Aorta (tissue), 5 donors: ENCODE results near the gene PCDHA9. TPM values are rescaled to one million over a fixed set of nuclear protein-coding genes. Genes with fewer than 3 reads are reported as not detected.
A peak's percentile ranks its signal among the peaks of the same experiment; 100 is the strongest.
"Not testable (repeated sequence)": the region's sequence is repeated elsewhere in the genome, so short reads cannot be mapped to it uniquely, and the experiment has no call there.

Experiments used
- ATAC-seq: fragments of 200-7000 bp; cut with Tn5 transposase; one replicate; pipeline ENCODE4 v1.9.1; 2022; ENCODE audit warnings: moderate library complexity; ENCODE audit not compliant: low FRiP score
- DNase-seq, 2 donors: peaks; one replicate each; pipeline ENCODE4 v3.0.0-alpha.2; 2020
- H3K27ac ChIP-seq, 2 donors: one replicate each; pipeline ENCODE4 v1.5.1; 2013; ENCODE audit warnings: low read length in 2 of 2, mild to moderate bottlenecking in 2 of 2, moderate library complexity in 2 of 2, control low read depth in 1 of 2, inconsistent platforms in 1 of 2, low read depth in 1 of 2
- H3K27me3 ChIP-seq, 2 donors: one replicate each; pipeline ENCODE4 v1.6.1; 2013; ENCODE audit warnings: control low read depth in 1 of 2, low read length in 1 of 2, mild to moderate bottlenecking in 1 of 2, moderate library complexity in 1 of 2; ENCODE audit not compliant: insufficient read depth in 2 of 2, control insufficient read depth in 1 of 2
- H3K36me3 ChIP-seq, 2 donors: one replicate each; pipeline ENCODE4 v1.6.1; 2013; ENCODE audit warnings: control low read depth in 1 of 2, low read length in 1 of 2, mild to moderate bottlenecking in 1 of 2; ENCODE audit not compliant: insufficient read depth in 2 of 2, control insufficient read depth in 1 of 2
- H3K4me1 ChIP-seq, 2 donors: one replicate each; pipeline ENCODE4 v1.6.1; 2013; ENCODE audit warnings: low read length in 2 of 2, control low read depth in 1 of 2, mild to moderate bottlenecking in 1 of 2, moderate library complexity in 1 of 2; ENCODE audit not compliant: insufficient read depth in 2 of 2, control insufficient read depth in 1 of 2
- H3K4me3 ChIP-seq, 2 donors: one replicate each; pipeline ENCODE4 v1.5.1; 2013; ENCODE audit warnings: low read length in 2 of 2, control low read depth in 1 of 2, mild to moderate bottlenecking in 1 of 2
- H3K9me3 ChIP-seq: one replicate; pipeline ENCODE4 v1.6.1; 2013; ENCODE audit warnings: mild to moderate bottlenecking, low read length; ENCODE audit not compliant: control insufficient read depth
- WGBS, 2 donors: extraction: QIAGEN DNeasy Blood & Tissue Kit; methylation state at CpG; one replicate each; pipeline ENCODE4 v1.1.7; 2013; 5-methylcytosine and 5-hydroxymethylcytosine counted together
- intact Hi-C, 2 donors: fragments of 100-400 bp; cut with DNase I; formaldehyde crosslinking; loops; one replicate each; pipeline versions ENCODE4 v1.14.2 to v1.15.0; 2022
- polyA plus RNA-seq, 2 donors: library from polyadenylated mRNA; stranded (reverse); fragments of 200-250 nt; gene quantifications; one replicate each; pipeline ENCODE4 v1.2.3, GENCODE V29; 2013
- total RNA-seq, 2 donors: library from RNA; stranded (reverse); fragmentation: NEBNext Ultra II Directional; extraction: Animal tissue kit (Norgen Biotek cat#: 25700); gene quantifications; one replicate each; pipeline ENCODE4 v1.2.1, GENCODE V29; 2021
- donor health status: healthy with polysubstance abuse.
- donor health status: Bipolar disorder and iron deficiency.
- donor health status: DM: no; HTN: no; CAD: no.
- donor health status: DM: no; HTN: no; CAD: no.
- donor health status: DM: yes; HTN: yes; CAD: no.

PCDHA9 gene
- total and polyA plus RNA-seq, 4 donors = 0.13 to 0.36 TPM; not detected in 2

GRCh38 chr5:140870221-140871201 lies 22.3 kb downstream of the PCDHA9 start:
- H3K27ac ChIP-seq = no peak overlapping the region
- H3K4me1 ChIP-seq = no peaks in the 10 kb centered on the region
- H3K4me3 ChIP-seq = no peak overlapping the region
- H3K27me3 ChIP-seq = no peaks in the 10 kb centered on the region
- intact Hi-C loops = no loop called here
- H3K9me3 ChIP-seq = peaks cover 16% of the 10 kb centered on the region
- no peak for ATAC-seq
- no peaks in the 10 kb centered on the region for H3K36me3 ChIP-seq
- 35 to 36% methylated on average over 114 of the region's 114 CpGs for WGBS, 2 donors
- no peak for DNase-seq

GRCh38 chr5:140875085-140876065 lies 27.2 kb downstream of the PCDHA9 start, which contains the start of gene PCDHA12:
TSS of gene PCDHA12 (plus strand) at chr5:140875308. CDS start at chr5:140875473, 165 bp downstream.
- intact Hi-C loops = no loop called here
- ATAC-seq = no peak
- H3K9me3 ChIP-seq = peaks cover 23% of the 10 kb centered on the region
- H3K27ac ChIP-seq = no peak within 1 kb of the TSS
- H3K36me3 ChIP-seq = no peaks in the 10 kb centered on the region
- H3K27me3 ChIP-seq = peaks cover 0 to 3% of the 10 kb centered on the region in 2 donors
- H3K4me3 ChIP-seq = peak within 1 kb of the TSS in 1 of 2 donors; percentile 20
- no peaks in the 10 kb centered on the region for H3K4me1 ChIP-seq
- no peak for DNase-seq
- 10 to 16% methylated on average over 47 of the region's 47 CpGs for WGBS, 2 donors

- H3K4me3 ChIP-seq, H3K4me1 ChIP-seq, H3K27me3 ChIP-seq, ATAC-seq, DNase-seq, H3K27ac ChIP-seq, intact Hi-C loops, H3K36me3 ChIP-seq: not testable (repeated sequence)
- peaks cover 16% of the 10 kb centered on the region for H3K9me3 ChIP-seq
- 31% methylated on average over 79 to 80 of the region's 80 CpGs for WGBS, 2 donors
Measured at GRCh38 chr5:140876541-140877261, 28.5 kb downstream of the PCDHA9 start.

- H3K4me1 ChIP-seq = no peaks in the 10 kb centered on the region
- no peaks in the 10 kb centered on the region for H3K36me3 ChIP-seq
- H3K27me3 ChIP-seq = peaks cover 0 to 3% of the 10 kb centered on the region in 2 donors
- intact Hi-C loops = no loop called here
- H3K27ac ChIP-seq = no peak overlapping the region
- WGBS, 2 donors = 35 to 36% methylated on average over 37 of the region's 37 CpGs
- ATAC-seq (no peak), DNase-seq (no peak)
- H3K4me3 ChIP-seq = no peak overlapping the region
- peaks cover 18% of the 10 kb centered on the region for H3K9me3 ChIP-seq
Measured at GRCh38 chr5:140877262-140877581, 29.0 kb downstream of the PCDHA9 start.

GRCh38 chr5:140881889-140882590 lies 33.9 kb downstream of the PCDHA9 start, which contains the start of gene PCDHA13:
TSS of gene PCDHA13 (plus strand) at chr5:140882124. CDS start at chr5:140882269, 145 bp downstream.
- no peak for ATAC-seq
- DNase-seq = no peak
- H3K27ac ChIP-seq = no peak within 1 kb of the TSS

GRCh38 chr5:140882591-140882899 lies 34.4 kb downstream of the PCDHA9 start:
- H3K9me3 ChIP-seq = peaks cover 21% of the 10 kb centered on the region
- intact Hi-C loops = no loop called here
- H3K27ac ChIP-seq = no peak overlapping the region
- ATAC-seq (no peak), DNase-seq (no peak)
- H3K27me3 ChIP-seq = no peaks in the 10 kb centered on the region
- 10 to 16% methylated on average over 12 of the region's 12 CpGs for WGBS, 2 donors
- no peak overlapping the region for H3K4me3 ChIP-seq
- no peaks in the 10 kb centered on the region for H3K36me3 ChIP-seq
- no peaks in the 10 kb centered on the region for H3K4me1 ChIP-seq

More at GRCh38 chr5:140881889-140882590, 33.9 kb downstream of the PCDHA9 start, which contains the start of gene PCDHA13:
- Histone ChIP-seq H3K4me3 (no peak within 1 kb of the TSS), H3K27me3 (no peaks in the 10 kb centered on the region), H3K4me1 (no peaks in the 10 kb centered on the region), H3K36me3 (no peaks in the 10 kb centered on the region), H3K9me3 (peaks cover 24% of the 10 kb centered on the region)
- WGBS, 2 donors = 7 to 12% methylated on average over 28 to 35 of the region's 35 CpGs
- intact Hi-C loops = no loop called here

DNA sequence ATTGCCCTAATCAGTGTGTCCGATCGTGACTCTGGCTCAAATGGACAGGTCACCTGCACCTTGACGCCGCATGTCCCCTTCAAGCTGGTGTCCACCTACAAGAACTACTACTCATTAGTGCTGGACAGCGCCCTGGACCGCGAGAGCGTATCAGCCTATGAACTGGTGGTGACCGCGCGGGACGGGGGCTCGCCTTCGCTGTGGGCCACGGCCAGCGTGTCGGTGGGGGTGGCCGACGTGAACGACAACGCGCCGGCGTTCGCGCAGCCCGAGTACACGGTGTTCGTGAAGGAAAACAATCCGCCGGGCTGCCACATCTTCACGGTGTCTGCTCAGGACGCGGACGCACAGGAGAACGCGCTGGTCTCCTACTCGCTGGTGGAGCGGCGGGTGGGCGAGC lies 35.2 kb downstream of the PCDHA9 start:
- H3K4me1 ChIP-seq = no peaks in the 10 kb centered on the region
- H3K27me3 ChIP-seq = no peaks in the 10 kb centered on the region
- H3K9me3 ChIP-seq = peaks cover 21% of the 10 kb centered on the region
- H3K4me3 ChIP-seq = no peak overlapping the region
- intact Hi-C loops = no loop called here
- DNase-seq = no peak
- no peaks in the 10 kb centered on the region for H3K36me3 ChIP-seq
- ATAC-seq = no peak
- WGBS, 2 donors = 33 to 38% methylated on average over 41 of the region's 41 CpGs
- H3K27ac ChIP-seq = no peak overlapping the region
